Tibial nerve (tissue), 4 donors: Measurements from ENCODE around the gene SGK1. TPM values are rescaled to one million over a fixed set of nuclear protein-coding genes. Genes with fewer than 3 reads are reported as not detected.

ENCODE experiments used
- DNase-seq, 2 donors: peaks; one replicate each; pipeline ENCODE4 v3.0.0-alpha.2; 2019; ENCODE audit warnings: low spot score in 2 of 2
- H3K27ac ChIP-seq, 4 donors: fragments of 200-600 bp; sonication (generic) in 3 of 4; one replicate each; pipeline ENCODE4 v1.5.1; 2017 to 2019; ENCODE audit warnings: mild to moderate bottlenecking in 1 of 4
- H3K27me3 ChIP-seq, 2 donors: fragments of 200-600 bp; sonication (generic) in 1 of 2; one replicate each; pipeline versions ENCODE4 v1.5.1 to v1.6.0; 2017 to 2019
- H3K36me3 ChIP-seq, 3 donors: fragments of 200-600 bp; sonication (generic); one replicate each; pipeline ENCODE4 v1.5.1; 2018 to 2019
- H3K4me1 ChIP-seq, 4 donors: fragments of 200-600 bp; sonication (generic) in 3 of 4; one replicate each; pipeline ENCODE4 v1.5.1; 2017 to 2019
- H3K4me3 ChIP-seq, 4 donors: fragments of 200-600 bp; sonication (generic) in 3 of 4; one replicate each; pipeline ENCODE4 v1.5.1; 2017 to 2019; ENCODE audit warnings: mild to moderate bottlenecking in 1 of 4, moderate library complexity in 1 of 4
- H3K9me3 ChIP-seq, 4 donors: fragments of 200-600 bp; sonication (generic) in 3 of 4; one replicate each; pipeline ENCODE4 v1.5.1; 2017 to 2019
- EP300 ChIP-seq, 2 donors: sonication (generic); formaldehyde crosslinking; IDR thresholded peaks; one replicate each; pipeline ENCODE4 v1.6.1; 2017; ENCODE audit warnings: antibody characterized with exemption in 2 of 2, mild to moderate bottlenecking in 1 of 2
- POLR2A ChIP-seq, 2 donors: fragments of 450-650 bp; IDR thresholded peaks; one replicate each; pipeline ENCODE4 v1.6.1; 2017; ENCODE audit warnings: antibody characterized with exemption in 2 of 2, mild to moderate bottlenecking in 2 of 2, moderate library complexity in 2 of 2
- WGBS, 2 donors: methylation state at CpG; one replicate each; pipeline ENCODE4 v1.1.5; 2018; 5-methylcytosine and 5-hydroxymethylcytosine counted together
- total RNA-seq, 4 donors: library from RNA; depleted of rRNA; stranded (reverse); fragments of >200 nt; gene quantifications; one replicate each; pipeline ENCODE4 v1.1.0, GENCODE V29; 2016
- TF ChIP-seq, protein P1 (sequence below), 5 experiments: fragments of 200-600 bp in 3 of 5; fragments of 450-650 bp in 2 of 5; sonication (generic) in 3 of 5; IDR thresholded peaks; one replicate each; pipeline ENCODE4 v1.5.1; 2016 to 2019; ENCODE audit warnings: antibody characterized with exemption in 5 of 5, mild to moderate bottlenecking in 3 of 5, moderate library complexity in 2 of 5

Gene SGK1
- total RNA-seq, 4 donors from 2014 or later: 103 to 127 (median 116) TPM

DNA sequence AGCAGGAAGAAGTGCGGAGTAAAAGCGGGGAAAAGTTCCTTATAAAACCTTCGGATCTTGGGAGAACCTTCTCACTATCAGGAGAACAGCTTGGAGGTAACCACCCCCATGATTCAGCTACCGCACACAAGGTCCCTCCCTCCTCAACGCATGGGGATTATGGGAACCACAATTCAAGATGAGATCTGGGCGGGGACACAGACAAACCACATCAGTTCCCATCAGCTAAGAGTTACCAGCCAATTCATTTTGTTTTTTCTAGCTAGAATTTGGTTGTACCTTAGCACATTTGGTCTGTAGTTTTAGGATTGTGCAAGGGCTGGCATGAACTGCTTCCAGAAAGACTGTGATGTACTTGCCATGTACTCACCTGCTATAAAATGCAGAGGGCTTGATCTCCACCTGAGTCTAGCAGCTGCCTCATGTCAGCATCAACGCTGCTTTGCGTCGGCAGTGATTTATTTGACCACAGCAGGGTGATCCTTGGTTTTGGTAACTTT lies 170.8 kb downstream of the SGK1 start:
- WGBS, 2 donors: 94 to 95% methylated on average over 9 of the region's 9 CpGs
- Histone ChIP-seq H3K27ac (no peak overlapping the region), H3K27me3 (no peaks in the 10 kb centered on the region), H3K36me3 (no peaks in the 10 kb centered on the region), H3K4me3 (no peak overlapping the region), H3K9me3 (no peaks in the 10 kb centered on the region), H3K4me1 (peaks cover 0 to 11% (median 0%) of the 10 kb centered on the region in 4 donors)
- no peak for DNase-seq
- TF ChIP-seq POLR2A (IDR thresholded peaks at IDR 0.05) (no peak), EP300 (IDR thresholded peaks at IDR 0.05) (no peak)
- TF ChIP-seq, protein P1, sequence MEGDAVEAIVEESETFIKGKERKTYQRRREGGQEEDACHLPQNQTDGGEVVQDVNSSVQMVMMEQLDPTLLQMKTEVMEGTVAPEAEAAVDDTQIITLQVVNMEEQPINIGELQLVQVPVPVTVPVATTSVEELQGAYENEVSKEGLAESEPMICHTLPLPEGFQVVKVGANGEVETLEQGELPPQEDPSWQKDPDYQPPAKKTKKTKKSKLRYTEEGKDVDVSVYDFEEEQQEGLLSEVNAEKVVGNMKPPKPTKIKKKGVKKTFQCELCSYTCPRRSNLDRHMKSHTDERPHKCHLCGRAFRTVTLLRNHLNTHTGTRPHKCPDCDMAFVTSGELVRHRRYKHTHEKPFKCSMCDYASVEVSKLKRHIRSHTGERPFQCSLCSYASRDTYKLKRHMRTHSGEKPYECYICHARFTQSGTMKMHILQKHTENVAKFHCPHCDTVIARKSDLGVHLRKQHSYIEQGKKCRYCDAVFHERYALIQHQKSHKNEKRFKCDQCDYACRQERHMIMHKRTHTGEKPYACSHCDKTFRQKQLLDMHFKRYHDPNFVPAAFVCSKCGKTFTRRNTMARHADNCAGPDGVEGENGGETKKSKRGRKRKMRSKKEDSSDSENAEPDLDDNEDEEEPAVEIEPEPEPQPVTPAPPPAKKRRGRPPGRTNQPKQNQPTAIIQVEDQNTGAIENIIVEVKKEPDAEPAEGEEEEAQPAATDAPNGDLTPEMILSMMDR (IDR thresholded peaks at IDR 0.05): no peak

DNA sequence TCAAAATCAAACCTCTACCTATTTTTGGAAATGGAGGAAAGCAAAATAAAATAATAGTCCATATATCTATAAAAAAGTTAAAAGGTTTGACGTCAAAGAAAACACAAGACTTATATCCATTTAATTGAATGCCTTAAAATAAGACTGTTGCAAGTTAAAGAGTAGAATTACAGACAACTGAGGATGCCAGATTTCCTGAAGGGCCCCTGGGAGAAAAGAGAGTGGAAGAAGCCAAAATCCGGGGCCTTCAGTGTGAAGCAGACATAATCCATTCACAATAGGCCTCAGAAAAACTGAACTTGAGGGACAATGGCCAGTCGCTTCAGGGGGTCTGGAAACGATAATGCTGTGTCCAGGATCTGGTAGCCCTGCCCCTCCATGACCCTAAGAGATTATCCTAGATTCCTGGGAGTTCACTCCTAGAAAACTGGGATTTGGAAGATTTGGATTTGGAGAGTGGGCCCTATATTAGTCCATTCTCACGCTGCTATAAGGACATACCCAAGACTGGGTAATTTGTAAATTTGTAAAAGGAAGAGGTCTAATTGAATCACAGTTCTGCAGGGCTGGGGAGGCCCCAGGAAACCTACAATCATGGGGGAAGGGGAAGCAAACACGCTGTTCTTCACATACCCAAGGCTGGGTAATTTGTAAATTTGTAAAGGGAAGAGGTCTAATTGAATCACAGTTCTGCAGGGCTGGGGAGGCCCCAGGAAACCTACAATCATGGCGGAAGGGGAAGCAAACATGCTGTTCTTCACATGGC lies 171.5 kb downstream of the SGK1 start:
- no peak for TF ChIP-seq POLR2A (IDR thresholded peaks at IDR 0.05)
- TF ChIP-seq EP300 (IDR thresholded peaks at IDR 0.05): no peak
- TF ChIP-seq, protein P1 (IDR thresholded peaks at IDR 0.05): no peak
- H3K27me3 ChIP-seq: no peaks in the 10 kb centered on the region
- H3K4me1 ChIP-seq: peaks cover 0 to 11% (median 0%) of the 10 kb centered on the region in 4 donors
- no peak overlapping the region for H3K4me3 ChIP-seq
- no peak overlapping the region for H3K27ac ChIP-seq
- no peak for DNase-seq
- H3K36me3 ChIP-seq: no peaks in the 10 kb centered on the region
- WGBS, 2 donors: 55 to 57% methylated on average over 7 of the region's 7 CpGs
- H3K9me3 ChIP-seq: no peaks in the 10 kb centered on the region

DNA sequence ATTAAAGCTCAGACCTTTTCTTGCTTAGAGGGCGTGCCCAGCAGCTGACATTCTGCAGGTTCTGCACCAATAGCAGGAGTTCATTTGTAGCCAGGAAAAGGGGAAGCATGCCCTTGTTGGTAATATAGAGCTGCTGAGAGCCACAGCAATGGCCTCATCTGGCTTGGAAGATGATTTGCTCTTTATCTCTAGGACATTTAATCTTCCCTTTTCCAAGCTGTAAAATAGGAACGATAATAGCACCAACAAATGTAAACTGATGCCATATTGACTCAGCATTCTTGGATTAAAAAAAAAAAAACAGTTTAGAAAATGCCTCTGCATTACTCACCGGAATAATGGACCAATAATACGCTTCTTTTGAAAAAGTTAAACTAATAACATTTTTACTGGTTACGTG lies 172.1 kb downstream of the SGK1 start:
- Histone ChIP-seq H3K4me1 (peaks cover 0 to 11% (median 0%) of the 10 kb centered on the region in 4 donors), H3K36me3 (no peaks in the 10 kb centered on the region), H3K9me3 (no peaks in the 10 kb centered on the region), H3K27ac (no peak overlapping the region), H3K27me3 (no peaks in the 10 kb centered on the region), H3K4me3 (no peak overlapping the region)
- TF ChIP-seq, protein P1 (IDR thresholded peaks at IDR 0.05): no peak
- TF ChIP-seq POLR2A (IDR thresholded peaks at IDR 0.05): no peak
- no peak for DNase-seq
- WGBS, 2 donors: 56 to 66% methylated on average over 5 of the region's 5 CpGs

DNA sequence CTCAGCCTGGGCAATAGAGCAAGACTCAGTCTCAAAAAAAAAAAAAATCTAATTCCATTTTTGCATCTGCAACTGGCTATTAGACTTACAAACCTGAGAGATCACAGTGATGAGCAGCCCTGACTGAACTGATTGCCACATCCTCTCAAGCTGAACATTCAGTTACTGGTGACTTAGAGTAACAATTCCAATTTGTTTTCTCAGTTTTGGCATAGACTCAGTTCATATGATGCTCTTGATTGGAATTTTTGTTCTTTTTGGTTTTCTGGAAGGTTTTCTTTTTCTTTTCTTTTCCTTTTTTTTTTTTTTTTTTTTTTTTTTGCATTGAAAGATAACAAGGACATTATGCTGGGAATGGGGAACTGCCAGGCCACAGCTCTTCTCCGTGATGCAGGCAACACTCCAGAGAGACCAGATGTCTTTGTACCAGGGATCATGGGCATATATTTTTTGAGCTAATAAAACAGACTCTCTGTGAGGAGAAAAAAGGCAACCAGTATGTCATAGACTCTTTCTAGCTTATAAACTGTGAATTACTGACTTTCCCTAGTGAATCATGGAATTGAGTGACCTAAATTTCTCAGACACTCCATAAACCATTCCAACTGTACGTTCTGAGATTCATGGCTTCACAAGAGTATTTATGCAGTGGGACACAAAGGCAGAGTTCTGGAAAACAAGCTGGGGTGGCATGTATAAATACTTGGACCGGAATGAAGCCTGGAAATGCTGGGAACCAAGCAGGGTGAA lies 179.5 kb downstream of the SGK1 start:
- H3K4me1 ChIP-seq: no peaks in the 10 kb centered on the region
- H3K4me3 ChIP-seq: no peak overlapping the region
- H3K36me3 ChIP-seq: no peaks in the 10 kb centered on the region
- 35 to 44% methylated on average over 3 of the region's 3 CpGs for WGBS, 2 donors
- TF ChIP-seq, protein P1 (IDR thresholded peaks at IDR 0.05): no peak
- TF ChIP-seq EP300 (IDR thresholded peaks at IDR 0.05): no peak
- no peak for TF ChIP-seq POLR2A (IDR thresholded peaks at IDR 0.05)
- peak overlapping the region in 1 of 4 donors; percentile 67 for H3K27ac ChIP-seq
- DNase-seq: no peak
- no peaks in the 10 kb centered on the region for H3K27me3 ChIP-seq
- H3K9me3 ChIP-seq: no peaks in the 10 kb centered on the region

DNA sequence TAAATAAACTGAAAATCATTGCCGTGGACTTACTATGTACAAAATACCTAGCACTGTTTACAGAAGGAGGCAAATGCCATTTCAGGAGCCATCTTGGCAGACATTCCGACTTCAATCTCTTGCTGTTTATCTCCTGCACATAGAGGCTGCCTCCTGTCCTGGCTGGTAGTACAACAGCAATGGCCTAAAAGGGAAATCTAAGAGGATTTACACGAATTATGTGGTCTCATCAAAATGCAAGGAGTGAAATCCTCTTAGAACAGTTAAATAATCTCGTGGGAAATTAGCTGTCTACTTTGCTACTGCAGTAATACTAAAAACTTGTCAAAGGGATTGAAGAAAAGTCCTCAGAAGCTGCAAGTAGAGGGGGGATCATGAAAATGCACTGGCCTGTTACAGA lies 183.3 kb downstream of the SGK1 start:
- no peaks in the 10 kb centered on the region for H3K4me1 ChIP-seq
- H3K4me3 ChIP-seq: no peak overlapping the region
- TF ChIP-seq, protein P1 (IDR thresholded peaks at IDR 0.05): no peak
- no peak for TF ChIP-seq EP300 (IDR thresholded peaks at IDR 0.05)
- TF ChIP-seq POLR2A (IDR thresholded peaks at IDR 0.05): no peak
- no peak for DNase-seq
- no peaks in the 10 kb centered on the region for H3K36me3 ChIP-seq
- H3K27ac ChIP-seq: no peak overlapping the region
- no peaks in the 10 kb centered on the region for H3K27me3 ChIP-seq
- WGBS, 2 donors: 74 to 83% methylated on average over 4 of the region's 4 CpGs
- H3K9me3 ChIP-seq: no peaks in the 10 kb centered on the region
